NCI-H460 (cell line): ENCODE measurements around the gene FASN. TPM values are rescaled to one million over a fixed set of nuclear protein-coding genes. Genes with fewer than 3 reads are reported as not detected.
"Not testable (repeated sequence)": the region's sequence is repeated elsewhere in the genome, so short reads cannot be mapped to it uniquely, and the experiment has no call there.

Experiments used
- DNase-seq: peaks from one replicate; pipeline ENCODE4 v3.0.0-alpha.2; 2016; ENCODE audit warnings: low read depth; ENCODE audit errors: extremely low read depth
- total RNA-seq: library from RNA; depleted of rRNA; stranded (reverse); fragments of >200 nt; shearing (Covaris generic); gene quantifications from 2 replicates; pipeline ENCODE4 v1.2.3, GENCODE V29; 2014

The FASN gene
- total RNA-seq, 1 experiment from 2014 or later, result 54.7 TPM

DNA sequence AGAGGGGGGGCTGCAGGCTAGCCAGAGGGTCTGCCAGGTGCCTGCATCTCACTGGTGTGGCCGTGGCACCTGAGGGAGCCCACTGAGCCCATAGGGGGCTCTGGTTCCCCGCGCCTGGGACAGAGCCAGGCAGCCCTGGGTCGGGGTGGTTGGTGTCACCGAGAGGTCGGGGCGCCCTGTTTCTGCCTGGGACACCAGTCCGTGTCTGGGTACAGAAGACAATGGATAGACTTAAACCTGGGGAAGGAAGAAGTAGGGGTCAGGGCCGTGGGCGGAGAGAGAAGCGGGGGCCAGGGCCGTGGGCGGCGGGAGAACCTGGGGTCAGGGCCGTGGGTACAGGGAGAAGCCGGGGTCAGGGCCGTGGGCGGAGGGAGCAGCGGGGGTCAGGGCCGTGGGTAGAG is 49.5 kb downstream of the FASN start:
- no peak for DNase-seq

DNA sequence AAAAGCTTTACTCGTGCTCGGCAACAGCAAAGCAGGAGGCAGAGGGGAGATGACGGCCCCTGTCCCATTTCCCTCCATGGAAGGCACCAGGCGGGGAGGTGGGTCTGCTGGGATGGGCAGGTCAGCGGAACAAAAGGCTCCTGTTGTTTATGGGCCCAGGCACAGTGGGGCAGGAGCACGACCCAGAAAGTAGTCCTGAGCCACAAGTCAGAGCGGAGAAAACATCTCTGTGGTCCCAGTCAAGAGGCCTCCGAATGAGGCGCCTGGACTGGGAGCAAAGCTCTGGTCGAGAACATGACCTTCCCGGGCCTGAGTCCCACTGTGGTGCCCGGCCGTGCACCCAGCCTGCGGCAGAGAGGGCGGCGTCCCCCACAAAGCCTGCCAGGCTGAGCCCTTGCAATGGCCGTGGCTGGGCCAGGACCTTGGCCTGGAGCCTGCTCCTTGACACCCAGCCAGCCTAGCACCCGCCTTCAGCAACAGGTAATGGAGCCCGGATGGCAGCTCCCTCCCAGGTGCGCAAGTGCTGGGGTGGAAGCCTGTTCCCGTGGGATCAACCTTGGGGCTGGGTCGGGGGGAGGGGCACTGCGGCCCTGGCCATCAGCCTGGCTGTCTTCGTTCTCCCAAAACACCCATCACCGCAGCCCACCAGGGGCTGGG is 50.0 kb downstream of the FASN start:
- DNase-seq, result no peak

DNA sequence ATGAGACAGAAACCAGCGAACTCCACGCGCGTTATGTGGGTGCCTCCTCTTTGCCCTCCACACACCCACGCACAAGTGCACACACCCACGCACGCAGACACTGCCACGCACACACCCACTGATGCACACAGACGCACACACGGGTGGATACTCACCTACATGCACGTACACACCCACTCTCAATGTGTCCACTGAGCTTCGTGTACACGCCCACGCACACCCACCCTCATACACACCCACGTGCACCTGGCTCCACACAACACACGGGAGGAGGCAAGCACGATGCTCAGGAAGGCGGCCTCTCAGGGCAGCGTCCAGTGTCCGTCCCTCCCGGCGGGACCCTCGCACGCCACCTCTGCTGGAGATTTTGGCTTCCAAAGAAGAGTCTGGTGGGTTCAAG is 50.7 kb downstream of the FASN start:
- no peak for DNase-seq

DNA sequence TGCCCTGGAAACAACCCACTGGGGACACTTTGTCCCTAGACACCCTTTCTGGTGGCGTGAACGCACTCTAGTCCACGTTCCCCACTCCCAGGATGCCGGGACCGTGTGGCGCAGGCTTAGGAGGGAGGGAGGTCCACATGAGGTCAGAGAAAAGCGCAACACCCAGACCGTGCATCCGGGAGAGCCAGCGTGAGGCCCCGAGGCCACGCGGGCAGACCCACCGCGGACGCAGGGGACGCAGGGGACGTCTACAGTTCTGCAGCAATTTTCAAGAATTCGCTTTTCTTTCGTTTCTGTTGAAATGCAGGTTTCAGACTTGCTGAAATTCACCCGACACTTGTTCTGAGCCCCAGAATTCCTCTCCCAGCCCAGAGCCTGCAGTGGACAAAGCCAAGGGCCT is 51.1 kb downstream of the FASN start:
- DNase-seq, result no peak

DNA sequence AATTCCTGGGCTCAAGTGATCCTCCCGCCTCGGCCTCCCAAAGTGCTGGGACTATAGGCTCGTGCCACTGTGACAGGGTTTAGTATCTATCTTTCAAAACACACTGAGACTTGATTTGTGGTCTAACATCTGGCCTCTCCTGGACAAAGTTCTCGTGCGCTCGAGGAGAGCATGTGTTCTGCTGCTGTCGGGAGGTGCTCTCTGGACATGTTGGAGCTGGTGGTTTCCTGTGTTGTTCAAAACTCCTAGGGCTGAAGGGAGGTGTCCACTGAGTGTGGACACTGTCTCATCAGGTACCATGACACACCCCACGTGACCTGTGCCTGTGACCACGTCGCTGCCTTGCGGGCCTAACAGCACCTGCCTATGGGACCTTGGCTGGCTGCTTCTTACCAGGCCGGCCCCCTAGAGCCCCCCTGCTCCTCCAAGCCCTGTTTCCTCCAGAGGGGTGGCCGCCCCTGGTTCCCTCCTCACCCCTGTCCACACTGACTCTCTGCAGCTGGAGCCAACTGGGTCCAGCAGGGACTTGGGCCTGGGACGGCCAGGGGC is 52.0 kb downstream of the FASN start:
- no peak for DNase-seq

- DNase-seq, result no peak
These were observed 54.5 kb downstream of the FASN start for GRCh38 chr17:82043507-82043906.

- no peak for DNase-seq
These were observed 55.4 kb downstream of the FASN start for GRCh38 chr17:82042649-82043048.

GRCh38 chr17:82041144-82041814 is 56.8 kb downstream of the FASN start:
- DNase-seq, result no peak

DNA sequence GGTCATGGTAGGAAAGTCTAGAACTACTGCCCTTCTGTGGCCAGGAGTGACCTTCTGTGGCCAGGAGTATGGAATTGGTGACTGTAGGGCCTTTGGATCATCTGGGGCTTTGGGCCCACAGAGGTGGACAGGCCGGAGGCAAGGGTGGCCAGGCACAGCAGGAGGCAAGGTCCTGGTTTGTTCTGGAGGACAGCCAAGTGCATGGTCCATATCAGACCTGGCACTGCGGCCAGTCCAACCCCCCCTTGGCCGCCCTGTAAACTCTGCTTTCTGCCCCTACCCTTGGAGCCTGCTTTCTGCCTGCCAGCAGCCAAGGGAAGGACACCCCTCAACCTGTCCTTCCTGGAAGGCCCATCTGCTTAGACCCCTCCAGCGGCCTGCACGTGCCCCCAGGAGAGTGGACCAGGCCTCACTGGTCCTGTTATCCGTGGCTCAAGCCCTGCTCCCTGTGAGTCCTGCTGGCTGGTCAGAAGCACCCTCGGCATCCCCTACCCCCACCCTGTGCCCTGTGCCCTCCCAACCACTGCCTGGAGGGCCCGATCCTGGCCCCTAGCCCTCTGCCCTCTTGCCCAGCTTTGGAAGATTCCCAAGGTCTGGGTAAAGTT is 58.2 kb downstream of the FASN start:
- DNase-seq, result no peak

DNA sequence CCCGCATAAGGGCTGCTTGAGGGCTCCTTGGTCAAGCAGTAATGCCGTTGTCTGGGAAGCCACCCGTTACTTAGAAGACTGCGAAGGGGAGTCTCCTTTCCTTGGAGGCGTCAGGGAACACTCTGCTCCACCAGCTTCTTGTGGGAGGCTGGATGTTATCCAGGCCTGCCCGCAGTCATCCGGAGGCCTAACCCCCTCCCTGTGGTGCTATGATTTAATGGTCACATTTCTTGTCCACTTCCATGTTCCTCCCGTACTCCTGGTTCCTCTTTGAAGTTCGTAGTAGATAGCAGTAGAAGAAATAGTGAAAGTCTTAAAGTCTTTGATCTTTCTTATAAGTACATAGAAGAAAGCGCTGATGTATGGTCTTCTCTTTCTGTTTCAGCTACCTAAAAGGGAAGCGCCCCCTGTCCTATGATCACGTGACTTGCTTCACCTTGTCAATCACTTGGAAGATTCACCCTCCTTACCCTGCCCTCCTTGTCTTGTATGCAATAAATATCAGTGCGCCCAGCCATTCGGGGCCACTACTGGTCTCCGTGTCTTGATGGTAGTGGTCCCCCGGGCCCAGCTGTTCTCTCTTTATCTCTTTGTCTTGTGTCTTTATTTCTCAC is 59.1 kb downstream of the FASN start:
- DNase-seq, result not testable (repeated sequence)

DNA sequence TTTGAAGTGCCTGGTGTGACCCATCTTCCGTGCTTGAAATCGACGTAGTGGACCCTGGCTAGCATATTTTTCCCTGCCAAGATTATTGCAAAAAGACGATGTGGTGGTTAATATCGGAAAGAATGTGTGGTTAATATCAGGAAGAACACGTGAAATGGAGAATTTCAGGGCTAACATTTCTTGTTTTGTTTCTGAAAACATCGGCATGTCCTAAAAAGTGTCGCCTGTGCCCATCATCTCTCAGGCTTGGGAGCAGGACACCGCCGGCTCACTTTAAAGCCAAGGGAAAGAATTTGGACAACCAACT is 60.2 kb downstream of the FASN start:
- no peak for DNase-seq

DNA sequence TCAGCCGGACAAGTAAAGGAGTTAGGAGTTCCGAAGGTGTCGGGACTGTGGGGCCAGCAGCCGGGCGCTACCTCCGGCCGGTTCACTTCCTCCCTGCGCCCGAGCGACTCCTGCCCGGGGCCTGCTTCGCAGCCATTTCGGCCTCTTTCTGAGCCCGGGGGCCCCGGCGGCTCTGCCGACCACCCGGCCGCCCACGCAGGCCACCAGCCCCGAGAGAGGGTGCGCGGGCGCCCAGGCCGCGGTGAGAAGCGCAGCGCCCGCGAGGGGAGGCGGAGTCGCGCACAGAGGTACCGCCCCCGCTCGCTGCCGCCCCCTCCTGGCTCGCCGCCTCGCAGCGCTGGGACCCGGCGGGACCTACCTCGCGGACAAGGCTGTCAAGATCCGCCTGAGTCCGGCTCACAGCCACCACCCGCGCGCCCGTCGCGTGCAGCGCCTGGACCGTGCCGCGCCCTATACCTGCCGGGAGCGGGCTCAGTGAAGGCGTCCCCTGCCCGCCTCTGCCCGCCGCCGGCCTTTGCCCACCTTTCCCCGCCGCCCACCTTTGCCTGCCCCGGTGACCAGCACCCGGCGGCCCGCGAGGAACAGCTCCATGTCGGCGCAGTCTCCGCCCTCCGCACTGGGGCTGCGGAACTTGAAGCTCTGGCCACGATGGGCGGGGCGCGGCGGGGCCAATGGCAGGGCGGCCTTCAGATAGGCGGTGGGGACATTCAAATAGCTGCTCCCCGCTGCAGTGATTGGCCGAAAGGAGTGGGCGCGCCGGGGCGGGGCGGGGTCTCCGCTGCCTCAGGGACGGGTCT is 60.7 kb downstream of the FASN start, which contains the start of gene DCXR:
DCXR (minus strand) TSS at position 606 of the 797 bp plus-strand sequence; CDS start at position 591, 15 bp downstream.
- peak; percentile 95 for DNase-seq

DNA sequence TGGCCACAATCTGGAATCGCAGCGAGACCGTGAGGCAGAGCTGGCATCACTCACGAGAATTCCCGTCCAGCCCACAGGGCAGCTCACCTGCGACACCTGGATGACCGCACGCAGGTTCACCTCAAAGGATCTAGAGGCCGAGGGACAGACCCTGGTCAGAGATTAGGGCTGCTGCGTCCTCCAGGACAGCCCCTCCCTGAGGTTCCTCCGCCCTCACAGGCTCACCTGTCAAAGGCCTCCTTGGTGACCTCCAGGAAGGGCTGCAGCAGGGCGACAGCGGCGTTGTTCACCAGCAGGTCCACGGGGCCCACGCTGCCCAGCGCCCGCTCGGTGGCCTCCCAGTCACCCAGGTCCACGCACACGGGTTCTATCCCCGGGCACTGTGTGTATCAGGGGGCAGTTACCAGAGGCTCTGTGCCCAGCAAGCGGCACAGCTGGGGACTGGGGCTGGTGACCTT is 61.4 kb downstream of the FASN start:
- no peak for DNase-seq

GRCh38 chr17:82035956-82036633 is 61.9 kb downstream of the FASN start:
- DNase-seq, result no peak

GRCh38 chr17:82035488-82035887 is 62.5 kb downstream of the FASN start:
- no peak for DNase-seq

DNA sequence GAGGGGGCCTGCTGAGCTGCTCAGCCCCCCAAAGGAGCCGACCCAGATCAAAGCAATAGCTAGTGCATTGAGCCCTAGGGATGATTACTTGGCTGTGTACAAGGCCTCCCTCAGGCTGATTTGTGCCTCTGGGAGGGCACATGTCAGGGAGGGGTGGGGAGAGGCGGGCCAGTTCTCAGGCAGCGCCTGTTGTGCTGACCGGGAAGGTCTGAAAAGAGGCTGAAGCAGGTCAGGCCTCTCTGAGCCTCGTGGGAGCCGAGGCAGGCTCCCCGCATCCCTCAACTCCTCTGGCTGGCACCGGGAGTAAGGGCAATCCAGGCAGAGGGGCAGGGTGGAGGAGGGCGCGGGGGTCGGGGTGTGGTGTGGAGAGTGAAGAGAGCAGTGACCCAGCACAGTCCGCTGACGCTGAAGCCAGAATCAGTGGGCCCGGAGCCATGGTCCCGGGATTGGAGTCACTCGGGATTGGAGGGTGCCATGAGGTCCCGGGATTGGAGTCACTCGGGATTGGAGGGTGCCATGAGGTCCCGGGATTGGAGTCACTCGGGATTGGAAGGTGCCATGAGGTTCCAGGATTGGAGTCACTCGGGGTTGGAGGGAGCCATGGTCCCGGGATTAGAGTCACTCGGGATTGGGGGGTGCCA is 63.5 kb downstream of the FASN start:
- DNase-seq, result no peak

DNA sequence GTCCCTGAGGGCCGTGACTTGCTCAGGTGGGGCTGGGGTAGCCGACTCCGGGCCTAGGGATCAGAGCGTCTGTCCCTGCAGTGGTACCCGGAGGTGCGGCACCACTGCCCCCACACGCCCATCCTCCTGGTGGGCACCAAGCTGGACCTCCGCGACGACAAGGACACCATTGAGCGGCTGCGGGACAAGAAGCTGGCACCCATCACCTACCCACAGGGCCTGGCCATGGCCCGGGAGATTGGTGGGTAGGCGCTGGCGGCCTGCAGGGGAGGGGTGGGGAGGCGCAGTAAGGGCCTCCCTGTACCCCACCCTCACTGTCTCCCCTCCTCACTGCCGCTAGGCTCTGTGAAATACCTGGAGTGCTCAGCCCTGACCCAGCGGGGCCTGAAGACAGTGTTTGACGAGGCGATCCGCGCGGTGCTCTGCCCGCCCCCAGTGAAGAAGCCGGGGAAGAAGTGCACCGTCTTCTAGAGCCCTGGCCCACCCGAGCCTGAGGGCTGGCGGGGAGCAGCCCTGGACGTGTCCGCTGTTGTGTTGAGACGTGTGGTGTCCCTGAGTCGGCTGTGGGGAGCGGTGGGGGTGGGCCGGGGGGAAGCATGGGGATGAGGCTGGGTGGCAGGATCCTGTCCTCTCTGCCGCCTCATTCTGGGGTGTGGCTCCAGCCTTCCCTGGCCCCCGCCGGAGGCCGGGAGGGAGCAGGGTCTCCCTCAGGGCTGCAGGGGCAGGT is 64.5 kb downstream of the FASN start:
- DNase-seq, result no peak

- no peak for DNase-seq
These were observed 66.0 kb downstream of the FASN start for GRCh38 chr17:82031885-82032627.
